ENCODE data around the gene ZC3H12C. TPM values are rescaled to one million over a fixed set of nuclear protein-coding genes. Genes with fewer than 3 reads are reported as not detected.

Gene ZC3H12C
- total and polyA plus RNA-seq, 2 of the 13 experiments (the other 11 are each of a cell fraction or from before 2014, with no cell fraction given), result 2.4 to 5.7 TPM

DNA sequence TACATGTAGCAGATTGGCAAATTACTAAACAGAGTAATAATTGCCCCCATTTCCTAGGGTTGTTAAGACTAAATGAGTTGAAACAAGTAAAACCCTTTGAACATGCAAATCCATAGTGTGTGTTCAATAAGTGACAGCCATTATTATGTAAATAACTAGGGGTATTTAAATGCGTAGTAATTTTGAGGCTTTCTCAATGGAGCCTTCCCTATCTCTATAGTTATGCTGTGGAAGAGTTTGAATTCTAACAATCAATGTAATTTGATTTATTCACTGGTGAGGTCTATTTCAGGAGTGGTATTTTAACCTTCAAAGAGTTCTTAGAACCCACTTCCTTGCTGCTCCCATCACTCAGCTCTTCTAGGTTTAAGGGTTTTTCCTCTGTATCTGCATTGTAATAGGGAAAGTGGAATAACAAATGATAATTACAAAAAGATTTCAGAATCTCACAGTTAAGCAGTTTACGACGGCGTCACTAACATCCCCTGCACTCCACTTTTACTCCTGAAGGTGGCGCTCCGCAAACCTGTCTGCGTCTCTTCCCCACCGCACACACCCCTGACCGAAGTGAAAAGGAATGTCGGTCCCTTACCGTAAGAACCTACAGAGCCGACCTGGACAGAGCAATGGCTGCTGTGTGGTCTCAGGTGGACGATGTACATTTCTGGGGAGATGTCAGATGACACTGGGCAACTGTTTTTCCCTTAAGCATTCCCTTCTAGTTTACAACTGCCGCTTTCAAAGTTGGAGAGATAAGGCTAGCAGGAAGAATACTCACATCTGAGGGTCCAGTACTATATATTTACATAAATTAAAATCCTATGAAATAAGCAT is 80.8 kb downstream of the ZC3H12C start (continued):
- TF ChIP-seq, protein P1, sequence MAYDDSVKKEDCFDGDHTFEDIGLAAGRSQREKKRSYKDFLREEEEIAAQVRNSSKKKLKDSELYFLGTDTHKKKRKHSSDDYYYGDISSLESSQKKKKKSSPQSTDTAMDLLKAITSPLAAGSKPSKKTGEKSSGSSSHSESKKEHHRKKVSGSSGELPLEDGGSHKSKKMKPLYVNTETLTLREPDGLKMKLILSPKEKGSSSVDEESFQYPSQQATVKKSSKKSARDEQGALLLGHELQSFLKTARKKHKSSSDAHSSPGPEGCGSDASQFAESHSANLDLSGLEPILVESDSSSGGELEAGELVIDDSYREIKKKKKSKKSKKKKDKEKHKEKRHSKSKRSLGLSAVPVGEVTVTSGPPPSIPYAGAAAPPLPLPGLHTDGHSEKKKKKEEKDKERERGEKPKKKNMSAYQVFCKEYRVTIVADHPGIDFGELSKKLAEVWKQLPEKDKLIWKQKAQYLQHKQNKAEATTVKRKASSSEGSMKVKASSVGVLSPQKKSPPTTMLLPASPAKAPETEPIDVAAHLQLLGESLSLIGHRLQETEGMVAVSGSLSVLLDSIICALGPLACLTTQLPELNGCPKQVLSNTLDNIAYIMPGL (CRISPR knock-in tag; IDR thresholded peaks at IDR 0.05; ENCODE audit: borderline replicate concordance in 1 of 2, low read depth in 1 of 2), result peak in 1 of 2 experiments; percentile 23; a peak in 1 of 4 replicates
- TF ChIP-seq XRCC5 (optimal IDR thresholded peaks at IDR 0.05; ENCODE audit: low read length) (peak; percentile 69), TSC22D2 (CRISPR knock-in tag; IDR thresholded peaks at IDR 0.05; ENCODE audit: borderline replicate concordance) (no peak), FOXJ3 (CRISPR knock-in tag; IDR thresholded peaks at IDR 0.05; ENCODE audit: borderline replicate concordance) (no peak), ZNF543 (CRISPR knock-in tag; IDR thresholded peaks at IDR 0.05) (no peak), RFX1 (IDR thresholded peaks at IDR 0.05) (no peak), SIX4 (CRISPR knock-in tag; IDR thresholded peaks at IDR 0.05) (no peak), NONO (IDR thresholded peaks at IDR 0.05) (no peak), NONO (CRISPR knock-in tag; conservative IDR thresholded peaks at IDR 0.05) (no peak), ZSCAN29 (CRISPR knock-in tag; conservative IDR thresholded peaks at IDR 0.05) (no peak), FOSL1 (CRISPR knock-in tag; IDR thresholded peaks at IDR 0.05; ENCODE audit: borderline replicate concordance) (no peak), KLF16 (CRISPR knock-in tag; IDR thresholded peaks at IDR 0.05) (no peak), ATM (IDR thresholded peaks at IDR 0.05; ENCODE audit: borderline replicate concordance) (no peak), KDM2A (CRISPR knock-in tag; IDR thresholded peaks at IDR 0.05; ENCODE audit: borderline replicate concordance, low read depth) (peak; percentile 77), ZNF552 (CRISPR knock-in tag; IDR thresholded peaks at IDR 0.05; ENCODE audit: borderline replicate concordance) (no peak)
- TF ChIP-seq, protein P2, sequence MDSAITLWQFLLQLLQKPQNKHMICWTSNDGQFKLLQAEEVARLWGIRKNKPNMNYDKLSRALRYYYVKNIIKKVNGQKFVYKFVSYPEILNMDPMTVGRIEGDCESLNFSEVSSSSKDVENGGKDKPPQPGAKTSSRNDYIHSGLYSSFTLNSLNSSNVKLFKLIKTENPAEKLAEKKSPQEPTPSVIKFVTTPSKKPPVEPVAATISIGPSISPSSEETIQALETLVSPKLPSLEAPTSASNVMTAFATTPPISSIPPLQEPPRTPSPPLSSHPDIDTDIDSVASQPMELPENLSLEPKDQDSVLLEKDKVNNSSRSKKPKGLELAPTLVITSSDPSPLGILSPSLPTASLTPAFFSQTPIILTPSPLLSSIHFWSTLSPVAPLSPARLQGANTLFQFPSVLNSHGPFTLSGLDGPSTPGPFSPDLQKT (CRISPR knock-in tag; IDR thresholded peaks at IDR 0.05; ENCODE audit: borderline replicate concordance), result no peak
- TF ChIP-seq, protein P3, sequence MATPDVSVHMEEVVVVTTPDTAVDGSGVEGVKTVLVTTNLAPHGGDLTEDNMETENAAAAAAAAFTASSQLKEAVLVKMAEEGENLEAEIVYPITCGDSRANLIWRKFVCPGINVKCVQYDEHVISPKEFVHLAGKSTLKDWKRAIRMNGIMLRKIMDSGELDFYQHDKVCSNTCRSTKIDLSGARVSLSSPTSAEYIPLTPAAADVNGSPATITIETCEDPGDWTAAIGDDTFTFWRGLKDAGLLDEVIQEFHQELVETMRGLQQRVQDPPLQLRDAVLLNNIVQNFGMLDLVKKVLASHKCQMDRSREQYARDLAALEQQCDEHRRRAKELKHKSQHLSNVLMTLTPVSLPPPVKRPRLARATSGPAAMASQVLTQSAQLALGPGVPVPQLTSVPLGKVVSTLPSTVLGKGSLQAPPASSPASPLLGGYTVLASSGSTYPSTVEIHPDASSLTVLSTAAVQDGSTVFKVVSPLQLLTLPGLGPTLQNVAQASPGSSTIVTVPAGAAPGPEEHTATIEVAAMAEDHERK (CRISPR knock-in tag; IDR thresholded peaks at IDR 0.05; ENCODE audit: low read depth), result no peak
- TF ChIP-seq, protein P4, sequence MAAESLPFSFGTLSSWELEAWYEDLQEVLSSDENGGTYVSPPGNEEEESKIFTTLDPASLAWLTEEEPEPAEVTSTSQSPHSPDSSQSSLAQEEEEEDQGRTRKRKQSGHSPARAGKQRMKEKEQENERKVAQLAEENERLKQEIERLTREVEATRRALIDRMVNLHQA (CRISPR knock-in tag; IDR thresholded peaks at IDR 0.05), result no peak
- TF ChIP-seq, protein P5, sequence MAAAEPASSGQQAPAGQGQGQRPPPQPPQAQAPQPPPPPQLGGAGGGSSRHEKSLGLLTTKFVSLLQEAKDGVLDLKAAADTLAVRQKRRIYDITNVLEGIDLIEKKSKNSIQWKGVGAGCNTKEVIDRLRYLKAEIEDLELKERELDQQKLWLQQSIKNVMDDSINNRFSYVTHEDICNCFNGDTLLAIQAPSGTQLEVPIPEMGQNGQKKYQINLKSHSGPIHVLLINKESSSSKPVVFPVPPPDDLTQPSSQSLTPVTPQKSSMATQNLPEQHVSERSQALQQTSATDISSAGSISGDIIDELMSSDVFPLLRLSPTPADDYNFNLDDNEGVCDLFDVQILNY (CRISPR knock-in tag; conservative IDR thresholded peaks at IDR 0.05), result no peak
- TF ChIP-seq, protein P6, sequence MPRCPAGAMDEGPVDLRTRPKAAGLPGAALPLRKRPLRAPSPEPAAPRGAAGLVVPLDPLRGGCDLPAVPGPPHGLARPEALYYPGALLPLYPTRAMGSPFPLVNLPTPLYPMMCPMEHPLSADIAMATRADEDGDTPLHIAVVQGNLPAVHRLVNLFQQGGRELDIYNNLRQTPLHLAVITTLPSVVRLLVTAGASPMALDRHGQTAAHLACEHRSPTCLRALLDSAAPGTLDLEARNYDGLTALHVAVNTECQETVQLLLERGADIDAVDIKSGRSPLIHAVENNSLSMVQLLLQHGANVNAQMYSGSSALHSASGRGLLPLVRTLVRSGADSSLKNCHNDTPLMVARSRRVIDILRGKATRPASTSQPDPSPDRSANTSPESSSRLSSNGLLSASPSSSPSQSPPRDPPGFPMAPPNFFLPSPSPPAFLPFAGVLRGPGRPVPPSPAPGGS (CRISPR knock-in tag; IDR thresholded peaks at IDR 0.05), result no peak
